ENCODE measurements around the gene UGT2A3.

The UGT2A3 gene

DNA sequence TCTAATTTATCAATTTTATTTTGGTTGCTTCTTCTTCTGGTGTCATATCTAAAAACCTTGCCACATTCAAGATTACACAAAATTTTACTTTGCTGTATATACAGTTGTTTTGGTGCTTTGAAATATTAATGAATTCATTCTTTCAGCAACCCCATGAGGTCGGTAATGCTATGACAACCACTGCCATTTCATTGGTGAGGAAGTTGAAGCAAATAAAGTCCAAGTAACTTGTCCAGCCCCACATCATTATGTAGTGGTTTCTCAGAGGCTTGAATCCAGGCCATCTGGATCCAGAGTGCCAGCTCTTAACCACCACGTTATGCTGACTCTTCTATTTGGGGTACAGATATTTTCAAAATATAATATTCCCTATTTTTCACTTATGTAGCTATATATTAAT, 42.2 kb downstream of the UGT2A3 start:
- DNase-seq: no peak

- no peak for DNase-seq
These were observed 43.6 kb downstream of the UGT2A3 start for GRCh38 chr4:68907788-68908700.

DNA sequence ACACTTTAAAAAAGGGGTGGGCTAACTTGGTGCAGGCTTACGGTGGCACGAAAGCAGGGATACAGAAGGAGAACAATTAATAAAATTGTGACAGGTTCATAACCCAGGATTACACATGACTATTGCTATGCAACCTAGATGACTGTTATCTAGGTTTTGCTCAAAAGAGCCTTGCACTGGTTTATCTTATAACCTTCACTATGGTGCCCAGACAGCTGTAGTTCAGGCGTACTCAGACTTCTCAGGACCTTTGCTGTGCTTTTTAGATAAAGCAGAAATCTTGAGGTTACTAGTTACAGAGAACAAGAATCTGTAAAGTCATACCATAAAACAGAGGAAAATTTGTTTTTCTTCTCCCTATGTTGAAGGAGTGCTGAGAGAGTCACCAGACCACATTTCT, 44.4 kb downstream of the UGT2A3 start:
- no peak for DNase-seq

DNA sequence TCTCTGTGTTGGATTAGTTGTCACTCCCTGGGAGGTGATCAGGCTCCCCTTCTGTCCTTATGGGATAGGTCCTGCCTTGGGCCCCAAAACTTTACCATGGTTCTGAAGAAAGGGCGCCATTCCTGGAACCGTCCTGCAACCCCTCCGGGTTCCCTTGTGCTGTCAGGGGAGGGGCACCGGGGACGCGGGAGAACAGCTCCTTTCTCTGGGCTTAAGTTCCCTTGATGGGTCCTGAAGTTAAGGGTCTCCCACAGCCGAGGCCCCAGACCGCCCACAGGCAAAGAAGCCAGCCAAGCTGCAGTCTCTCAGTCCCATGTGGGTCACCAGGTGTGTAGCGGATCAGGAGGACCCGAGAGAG, 44.8 kb downstream of the UGT2A3 start:
- DNase-seq: no peak

- DNase-seq: no peak
These were observed 45.4 kb downstream of the UGT2A3 start for GRCh38 chr4:68905939-68906779.

DNA sequence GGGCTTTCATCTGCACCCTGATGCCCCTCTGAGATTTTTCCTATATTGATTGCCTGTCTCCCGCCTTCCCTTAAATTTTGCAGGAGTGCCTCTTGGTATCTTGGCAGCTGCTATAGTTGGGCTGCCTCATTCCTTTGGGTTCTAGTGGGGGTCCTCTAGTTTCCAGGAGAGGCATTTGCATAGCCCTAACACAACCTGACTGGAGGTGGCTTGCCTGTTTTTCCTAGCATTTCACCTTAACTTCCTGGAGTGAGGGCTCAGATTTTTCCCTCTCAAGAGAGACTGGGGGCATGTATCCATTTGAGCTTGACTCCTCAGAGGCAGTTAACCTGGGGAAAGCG, 46.0 kb downstream of the UGT2A3 start:
- no peak for DNase-seq

DNA sequence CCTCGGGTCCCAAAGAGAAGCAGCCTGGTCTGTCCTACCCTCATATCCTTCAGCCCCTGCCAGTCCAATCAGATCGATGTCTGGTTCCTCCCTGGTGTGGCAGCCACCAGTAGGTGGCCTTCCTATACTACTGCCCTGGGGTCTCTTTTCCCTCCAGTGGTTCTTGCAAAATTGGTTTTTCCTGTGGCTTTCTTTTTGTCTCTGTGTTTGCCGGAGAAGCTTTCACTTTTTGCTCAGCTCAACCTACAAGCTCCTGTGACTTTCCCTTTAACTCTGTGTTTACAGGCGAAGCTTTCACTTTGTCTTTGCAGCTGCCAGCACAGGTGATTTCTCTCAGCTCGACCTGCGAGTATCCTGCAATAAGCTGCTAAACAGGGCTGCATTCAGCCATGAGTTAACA, 46.8 kb downstream of the UGT2A3 start:
- no peak for DNase-seq

GRCh38 chr4:68896749-68897148, 54.9 kb downstream of the UGT2A3 start:
- no peak for DNase-seq

DNA sequence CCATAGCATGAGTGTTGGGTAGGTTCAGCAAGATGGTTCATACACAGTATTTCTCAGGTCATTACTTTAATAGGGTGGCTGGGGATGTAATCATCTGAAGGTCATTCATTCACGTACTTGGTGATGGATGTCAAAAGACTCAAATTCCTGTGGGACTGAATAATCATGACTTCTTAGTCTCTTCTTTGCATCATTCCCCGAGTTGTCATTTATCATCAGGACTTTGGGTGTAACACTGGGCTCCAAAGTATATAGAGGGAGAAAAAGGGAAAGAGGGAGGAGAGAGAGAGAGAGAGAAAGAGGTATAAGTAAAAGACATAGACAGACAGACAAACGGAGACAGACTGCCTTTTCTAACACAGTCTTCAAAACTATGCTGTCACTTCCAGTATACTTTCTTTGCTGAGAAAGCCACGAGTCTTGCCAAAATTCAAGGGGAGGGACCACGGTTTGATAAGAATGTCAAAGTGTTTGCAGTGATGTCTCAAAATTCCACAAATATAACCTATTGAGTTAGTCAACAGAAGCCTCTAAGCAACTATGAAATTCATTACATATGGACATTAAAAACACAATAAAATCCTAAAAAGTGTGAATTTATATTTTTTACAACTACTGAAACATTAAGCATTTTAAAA, 55.9 kb downstream of the UGT2A3 start:
- DNase-seq: no peak

DNA sequence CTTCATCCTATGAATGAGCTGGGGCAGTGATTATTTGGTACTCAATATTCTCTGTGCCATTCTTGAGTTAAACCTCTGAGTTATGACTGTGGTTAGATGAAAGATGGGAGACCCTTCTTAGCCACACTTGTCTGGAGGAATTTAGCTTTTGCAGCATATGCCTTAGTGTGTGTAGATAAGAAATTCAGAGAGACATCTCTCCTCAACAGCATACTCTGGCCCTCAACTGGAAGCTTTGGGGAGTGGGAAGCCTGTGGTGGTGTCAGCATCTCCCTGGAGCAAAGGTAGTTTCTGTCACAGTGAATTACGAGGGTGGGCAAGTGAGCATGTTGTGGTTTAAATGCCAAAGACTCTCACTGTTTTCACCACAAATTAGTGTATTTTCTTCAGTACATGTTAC, 58.7 kb downstream of the UGT2A3 start:
- DNase-seq: no peak

DNA sequence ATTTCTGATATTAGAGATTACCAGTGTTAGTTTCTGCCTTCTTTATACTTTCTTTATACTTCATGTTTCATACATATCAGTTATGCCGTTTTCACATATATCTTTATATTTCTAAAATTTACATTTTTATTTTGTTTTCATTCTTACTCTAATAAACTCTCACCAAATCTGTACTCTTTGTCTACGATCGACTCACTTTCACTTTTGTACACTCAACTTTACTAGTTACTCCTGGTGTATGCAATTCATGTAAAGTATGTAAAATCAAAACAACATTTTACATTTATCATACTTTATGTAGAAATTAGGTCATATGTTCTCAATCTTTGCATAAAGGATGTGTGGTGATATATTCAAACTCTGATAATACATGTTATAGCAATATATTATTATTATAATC, 59.9 kb downstream of the UGT2A3 start:
- DNase-seq: no peak

GRCh38 chr4:68885545-68885944, 66.1 kb downstream of the UGT2A3 start:
- no peak for DNase-seq

DNA sequence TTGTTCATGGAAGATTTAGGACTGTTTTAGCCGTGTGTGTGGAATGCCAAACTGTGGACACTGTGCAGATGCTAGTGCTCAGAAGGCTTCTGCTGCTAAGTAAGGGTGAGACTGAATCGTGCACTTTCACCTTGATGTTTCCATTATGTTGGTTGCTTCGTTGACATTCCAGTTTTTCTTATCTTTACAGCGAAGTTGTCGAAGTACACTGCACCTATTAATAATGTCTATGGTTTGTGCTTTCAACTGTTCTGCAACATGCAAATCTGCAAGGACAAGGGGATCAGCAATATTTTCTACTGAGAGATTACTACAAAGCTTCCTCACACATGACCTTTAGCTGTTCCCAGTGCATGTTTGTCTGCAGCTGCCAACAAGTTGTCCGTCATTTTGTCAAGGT, 67.7 kb downstream of the UGT2A3 start:
- DNase-seq: no peak
